ENCODE measurements around the gene SOS2.

- TF ChIP-seq CTCF (conservative IDR thresholded peaks at IDR 0.05; ENCODE audit: low read depth, low read length) (no peak), ELK1 (IDR thresholded peaks at IDR 0.05; ENCODE audit: borderline replicate concordance, low read depth, low read length) (no peak), POLR2A (IDR thresholded peaks at IDR 0.05; ENCODE audit: low read depth, low read length) (no peak), RAD21 (IDR thresholded peaks at IDR 0.05; ENCODE audit: low read length) (no peak), SMC3 (IDR thresholded peaks at IDR 0.05; ENCODE audit: low read depth, low read length) (no peak), RCOR1 (IDR thresholded peaks at IDR 0.05; ENCODE audit: insufficient replicate concordance, low read length) (no peak), MXI1 (IDR thresholded peaks at IDR 0.05; ENCODE audit: borderline replicate concordance, low read depth, low read length) (no peak), FOS (IDR thresholded peaks at IDR 0.05; ENCODE audit: low read depth, low read length) (no peak), MAFK (IDR thresholded peaks at IDR 0.05; ENCODE audit: low read depth, low read length) (no peak), BHLHE40 (IDR thresholded peaks at IDR 0.05; ENCODE audit: low read depth, low read length) (no peak), CEBPB (IDR thresholded peaks at IDR 0.05; ENCODE audit: low read depth, low read length) (no peak), CHD1 (IDR thresholded peaks at IDR 0.05; ENCODE audit: low read depth, low read length) (no peak), RFX5 (IDR thresholded peaks at IDR 0.05; ENCODE audit: low read depth, low read length) (no peak), MAZ (IDR thresholded peaks at IDR 0.05; ENCODE audit: borderline replicate concordance, low read depth, low read length) (no peak)
Measured at GRCh38 chr14:50117456-50117855, 113.9 kb downstream of the SOS2 start.
